ENCODE measurements around the gene KRIT1.

GRCh38 chr7:92221766-92222165, 23.9 kb downstream of the KRIT1 start:
- TF ChIP-seq EP300 (IDR thresholded peaks at IDR 0.05) = no peak
- no peak for TF ChIP-seq POLR2AphosphoS5 (IDR thresholded peaks at IDR 0.05)
- TF ChIP-seq, protein P1, sequence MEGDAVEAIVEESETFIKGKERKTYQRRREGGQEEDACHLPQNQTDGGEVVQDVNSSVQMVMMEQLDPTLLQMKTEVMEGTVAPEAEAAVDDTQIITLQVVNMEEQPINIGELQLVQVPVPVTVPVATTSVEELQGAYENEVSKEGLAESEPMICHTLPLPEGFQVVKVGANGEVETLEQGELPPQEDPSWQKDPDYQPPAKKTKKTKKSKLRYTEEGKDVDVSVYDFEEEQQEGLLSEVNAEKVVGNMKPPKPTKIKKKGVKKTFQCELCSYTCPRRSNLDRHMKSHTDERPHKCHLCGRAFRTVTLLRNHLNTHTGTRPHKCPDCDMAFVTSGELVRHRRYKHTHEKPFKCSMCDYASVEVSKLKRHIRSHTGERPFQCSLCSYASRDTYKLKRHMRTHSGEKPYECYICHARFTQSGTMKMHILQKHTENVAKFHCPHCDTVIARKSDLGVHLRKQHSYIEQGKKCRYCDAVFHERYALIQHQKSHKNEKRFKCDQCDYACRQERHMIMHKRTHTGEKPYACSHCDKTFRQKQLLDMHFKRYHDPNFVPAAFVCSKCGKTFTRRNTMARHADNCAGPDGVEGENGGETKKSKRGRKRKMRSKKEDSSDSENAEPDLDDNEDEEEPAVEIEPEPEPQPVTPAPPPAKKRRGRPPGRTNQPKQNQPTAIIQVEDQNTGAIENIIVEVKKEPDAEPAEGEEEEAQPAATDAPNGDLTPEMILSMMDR (IDR thresholded peaks at IDR 0.05) = no peak
- no peak for TF ChIP-seq POLR2A (IDR thresholded peaks at IDR 0.05)

Measured in stomach (tissue), 4 donors.